HG02981 (cell line): Measurements from ENCODE around the gene CCPG1.
A peak's percentile ranks its signal among the peaks of the same experiment; 100 is the strongest.

Experiments
- ATAC-seq: cut with Tn5 transposase; IDR thresholded peaks from one replicate; pipeline ENCODE4 v1.9.1; 2021; ENCODE audit warnings: mild to moderate bottlenecking, moderate library complexity; ENCODE audit not compliant: unreplicated experiment

Gene CCPG1

DNA sequence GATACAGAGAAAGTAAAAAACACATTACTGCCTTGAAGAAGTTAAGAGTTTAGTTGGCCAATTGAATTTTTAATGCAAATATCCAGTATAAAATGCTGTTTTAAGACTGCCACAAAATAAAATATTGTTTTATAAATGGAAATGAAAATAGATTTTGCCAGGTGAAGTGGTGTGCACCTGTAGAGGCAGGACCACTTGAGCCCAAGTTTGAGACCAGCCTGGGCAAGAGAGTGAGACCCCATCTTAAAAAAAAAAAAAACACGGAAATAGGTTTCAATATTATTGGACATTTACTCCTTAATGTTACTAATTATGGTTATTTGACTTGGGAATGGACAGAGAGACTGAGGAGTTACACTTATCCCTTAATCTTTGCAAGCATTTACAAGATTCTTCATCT, 87.2 kb downstream of the CCPG1 start:
- ATAC-seq: no peak

DNA sequence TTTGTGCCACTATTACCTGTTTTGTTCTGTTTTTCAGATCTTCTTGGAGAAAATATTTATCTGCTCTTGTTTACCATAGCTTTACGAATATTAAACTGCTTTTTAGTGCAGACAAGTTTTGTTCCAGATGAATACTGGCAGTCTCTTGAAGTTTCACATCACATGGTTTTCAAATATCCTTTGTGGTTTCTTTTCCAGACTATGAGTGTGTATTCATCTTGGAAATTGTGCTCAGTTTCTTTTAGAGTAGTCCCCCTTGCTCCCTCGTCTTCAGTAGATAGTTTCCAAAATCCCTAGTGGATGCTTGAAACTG, 88.0 kb downstream of the CCPG1 start:
- ATAC-seq: no peak

- peak; percentile 39 for ATAC-seq
Observed at GRCh38 chr15:55319537-55320237, 88.5 kb downstream of the CCPG1 start.

DNA sequence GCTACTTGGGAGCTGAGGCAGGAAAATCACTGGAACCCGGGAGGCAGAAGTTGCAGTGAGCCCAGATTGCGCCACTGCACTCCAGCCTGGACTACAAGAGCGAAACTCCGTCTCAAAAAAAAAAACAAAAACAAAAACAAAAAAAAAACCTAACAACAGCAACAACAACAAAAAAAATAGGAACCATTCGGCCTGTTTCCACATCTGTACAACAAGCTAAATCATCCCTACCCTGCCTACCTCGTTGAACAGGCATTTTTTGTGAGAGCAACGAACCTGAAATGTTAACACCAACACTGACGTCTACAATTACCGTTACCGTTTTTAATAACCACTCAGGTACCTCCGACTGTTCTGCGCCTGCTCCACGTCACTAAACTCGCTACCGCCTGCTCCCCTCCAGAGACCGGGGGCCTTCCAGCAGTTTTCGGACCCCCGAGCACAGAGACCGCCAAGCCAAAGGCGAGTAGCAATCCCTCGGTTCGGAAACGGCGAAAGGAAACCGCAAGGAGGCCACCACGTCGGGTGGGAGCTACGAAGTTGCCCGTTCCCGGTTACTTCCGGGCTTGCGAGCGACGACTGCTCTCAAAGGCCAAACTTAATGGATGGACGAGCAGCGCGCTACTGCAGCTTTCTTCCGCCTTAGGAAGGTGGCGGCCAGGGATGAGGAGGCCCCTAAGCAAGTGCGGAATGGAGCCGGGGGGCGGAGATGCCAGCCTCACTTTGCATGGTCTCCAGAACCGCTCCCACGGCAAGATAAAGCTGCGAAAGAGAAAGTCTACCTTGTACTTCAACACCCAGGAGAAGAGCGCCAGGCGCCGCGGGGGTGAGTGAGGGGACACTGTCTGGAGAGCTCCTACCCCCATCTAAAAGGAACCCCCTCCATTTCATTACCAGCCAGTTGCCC, 89.3 kb downstream of the CCPG1 start, which contains the start of the genes PIGB and PIGBOS1:
PIGB (plus strand) TSS at position 635 of the 907 bp plus-strand sequence; CDS start at position 664, 29 bp downstream.
PIGBOS1 (minus strand) TSS at position 536 of the 907 bp plus-strand sequence. CDS start 1,331 bp downstream, outside the sequence.
- peak; percentile 86 for ATAC-seq
